ENCODE measurements around the gene CARMIL1.

CARMIL1 gene

DNA sequence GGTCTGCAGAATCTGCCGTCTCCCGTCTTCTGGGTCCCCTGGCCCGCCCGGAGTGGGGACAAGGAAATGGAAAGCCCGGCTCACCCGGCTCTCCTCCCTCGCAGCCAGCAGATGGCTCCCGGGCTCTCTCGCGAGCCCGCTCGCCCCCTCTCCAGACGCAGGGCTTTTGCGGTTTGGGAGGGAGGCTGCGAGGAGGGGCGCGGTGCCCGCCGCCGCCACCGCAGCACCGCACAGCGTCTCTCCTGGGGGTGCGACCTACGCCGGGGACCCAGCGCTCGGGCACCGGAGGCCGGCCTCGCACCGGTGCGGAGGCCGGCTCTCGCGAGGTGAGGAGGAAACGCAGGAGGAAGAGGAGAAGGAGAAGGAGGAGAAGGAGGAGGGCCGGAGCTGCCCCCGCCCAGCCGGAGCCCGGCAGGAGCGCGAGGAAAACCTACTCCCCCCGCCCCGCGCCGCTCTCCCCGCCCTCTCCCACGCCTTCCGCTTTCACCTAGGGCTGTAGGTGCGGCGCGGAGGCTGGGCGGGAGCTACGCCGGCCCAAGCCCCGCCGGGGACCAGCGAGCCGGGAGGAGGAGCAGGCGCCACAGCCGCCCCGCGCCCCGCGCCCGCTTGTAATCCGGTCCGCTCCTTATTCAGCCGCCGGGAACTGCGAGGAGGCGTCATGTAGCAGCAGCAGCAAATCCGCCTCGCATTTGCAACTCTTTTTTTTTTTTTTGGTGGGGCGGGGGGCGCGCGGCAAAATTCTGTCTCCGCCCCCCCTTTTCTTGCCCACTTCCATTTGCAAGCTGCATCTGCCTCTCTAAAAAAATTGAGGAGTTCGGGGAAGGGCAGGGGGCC, at the start of gene CARMIL1:
CARMIL1 (plus strand) TSS at position 461 of the 834 bp plus-strand sequence. CDS start 422 bp downstream, outside the sequence.
- peak; percentile 52 to 63 for DNase-seq

- no peak for DNase-seq
These were observed 49.4 kb upstream of the CARMIL1 start for GRCh38 chr6:25229671-25230321.

DNA sequence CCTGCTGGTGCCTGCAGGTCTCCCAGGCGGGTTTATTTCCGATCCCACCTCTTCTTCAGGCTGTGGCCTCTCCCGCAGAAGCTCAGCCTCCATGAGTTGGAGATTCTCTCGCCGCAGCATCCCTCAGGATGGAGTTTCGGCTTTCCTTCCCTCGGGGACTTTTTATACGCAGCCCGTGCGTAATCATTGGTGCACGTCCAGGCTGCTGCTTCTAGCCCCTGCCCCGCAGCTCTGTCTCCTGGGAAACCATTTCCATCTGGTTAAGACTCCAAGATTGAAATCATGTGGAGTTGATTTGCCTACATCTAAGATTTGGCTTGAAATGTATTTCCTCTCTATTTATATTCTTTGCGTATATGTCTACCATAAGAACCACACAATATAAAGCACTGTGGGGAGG, 46.7 kb upstream of the CARMIL1 start:
- DNase-seq, result no peak

DNA sequence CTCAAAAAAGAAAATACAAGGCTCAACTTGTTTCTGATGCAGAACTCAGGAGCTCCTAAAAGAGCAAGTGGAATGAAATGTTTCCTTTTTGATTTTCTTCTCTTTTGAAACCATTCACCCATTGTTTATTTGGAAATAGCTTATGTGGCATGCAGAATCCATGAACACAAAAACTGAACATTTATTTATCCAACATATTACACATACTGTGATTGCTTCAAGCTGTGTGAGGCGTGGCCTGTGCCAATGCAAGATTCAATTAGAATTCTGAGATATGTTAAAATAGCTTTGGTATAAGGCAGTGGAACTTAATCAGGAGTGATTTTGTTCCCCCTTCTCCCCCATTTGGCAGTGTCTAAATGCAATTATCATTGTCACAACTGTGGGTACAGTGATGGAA, 45.9 kb upstream of the CARMIL1 start:
- no peak for DNase-seq

DNA sequence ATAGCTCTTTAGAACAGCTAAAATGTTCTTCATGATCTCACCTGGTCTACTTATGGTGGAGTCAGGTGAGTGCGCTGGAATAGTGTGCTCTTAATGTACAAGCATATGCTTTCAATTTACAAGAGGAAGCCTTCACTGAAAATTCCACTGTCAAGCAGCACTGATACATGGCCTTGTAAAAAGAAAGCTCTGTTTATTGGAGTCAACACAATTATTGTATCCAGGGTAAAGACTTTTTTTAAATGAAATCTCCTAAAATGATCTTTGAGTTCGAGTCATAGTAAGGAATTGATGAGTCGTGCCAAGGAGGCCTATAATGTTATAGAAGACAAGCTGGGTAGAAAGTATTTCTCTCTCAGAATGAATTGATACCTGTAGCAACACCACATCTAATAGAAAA, 41.6 kb upstream of the CARMIL1 start:
- no peak for DNase-seq

GRCh38 chr6:25239059-25239458, 40.1 kb upstream of the CARMIL1 start:
- DNase-seq, result no peak

- DNase-seq, result no peak
These were observed 39.7 kb upstream of the CARMIL1 start for GRCh38 chr6:25239498-25239897.

DNA sequence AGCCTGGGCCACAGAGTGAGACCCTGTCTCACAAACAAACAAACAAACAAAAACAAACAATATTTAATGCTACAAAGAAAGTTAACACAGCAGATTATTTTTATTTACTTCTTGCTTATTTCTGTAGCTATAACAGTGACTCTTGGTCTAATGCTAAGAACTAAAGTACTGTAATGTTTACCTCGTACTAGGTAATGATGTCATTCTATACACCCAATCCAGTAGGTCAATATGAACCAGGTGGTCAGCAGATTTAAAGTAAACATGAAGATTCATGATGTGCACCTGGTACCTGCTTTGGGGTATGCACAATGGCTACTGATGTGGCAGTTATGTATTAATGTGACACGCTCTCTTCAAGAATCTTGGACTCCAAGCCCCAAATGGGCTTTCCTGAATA, 36.6 kb upstream of the CARMIL1 start:
- no peak for DNase-seq

GRCh38 chr6:25244865-25245264, 34.3 kb upstream of the CARMIL1 start:
- no peak for DNase-seq

DNA sequence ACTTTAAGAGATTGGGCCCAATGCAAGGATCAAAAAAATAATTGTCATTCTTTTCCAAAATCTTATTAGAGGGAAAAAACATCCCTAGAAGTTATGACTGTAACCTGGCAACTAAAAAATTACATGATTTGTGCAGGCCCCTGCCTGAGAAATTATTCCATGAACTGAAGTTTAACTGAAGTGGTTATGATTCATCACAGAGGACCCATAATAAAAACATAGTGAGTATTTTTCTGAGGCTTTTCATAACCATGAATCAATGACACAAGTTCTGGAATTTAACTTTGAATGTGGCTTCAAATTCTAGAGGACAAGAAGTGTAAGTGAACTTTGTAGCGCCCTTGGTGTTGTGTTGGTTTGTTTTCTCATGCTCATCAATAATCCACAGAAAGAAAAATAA, 31.1 kb upstream of the CARMIL1 start:
- DNase-seq, result no peak

DNA sequence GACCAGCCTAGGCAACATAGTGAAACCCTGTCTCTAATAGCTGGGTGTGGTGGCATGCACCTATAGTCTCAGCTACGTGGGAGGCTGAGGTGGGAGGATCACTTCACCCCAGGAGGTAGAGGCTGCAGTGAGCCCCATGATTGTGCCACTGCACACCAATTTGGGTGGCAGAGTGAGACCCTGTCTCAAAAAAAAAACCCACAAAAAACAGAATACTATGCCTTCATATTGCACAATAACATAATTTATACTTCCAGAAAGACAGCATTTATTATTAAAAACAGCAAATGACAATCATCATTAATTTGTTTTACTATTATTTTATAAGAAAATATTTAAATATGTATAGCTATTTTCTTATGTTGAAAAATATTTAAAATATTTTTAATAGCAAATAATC, 30.0 kb upstream of the CARMIL1 start:
- no peak for DNase-seq

DNA sequence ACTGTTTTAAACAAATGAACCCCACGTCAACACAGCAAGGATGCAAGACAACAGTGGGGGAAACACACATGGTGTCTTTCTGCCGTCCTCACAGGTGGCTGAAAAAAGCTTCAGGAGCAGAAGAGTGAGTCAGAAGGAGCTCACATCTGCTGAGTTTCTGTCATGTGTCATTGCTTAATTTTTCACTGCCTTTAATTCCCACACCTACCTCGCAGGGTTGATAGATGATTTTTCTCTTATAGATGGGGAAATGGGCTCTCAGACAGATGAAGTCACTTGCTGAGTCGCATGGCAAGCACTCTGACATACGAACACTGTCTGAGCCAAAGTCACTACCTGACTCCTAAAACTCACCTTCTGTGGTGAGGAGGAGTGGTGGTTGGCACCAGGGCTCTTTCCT, 28.3 kb upstream of the CARMIL1 start:
- no peak for DNase-seq

- no peak for DNase-seq
These were observed 27.7 kb upstream of the CARMIL1 start for GRCh38 chr6:25251426-25251825.

GRCh38 chr6:25253351-25253750, 25.8 kb upstream of the CARMIL1 start:
- DNase-seq, result no peak

- no peak for DNase-seq
These were observed 24.5 kb upstream of the CARMIL1 start for GRCh38 chr6:25254671-25255070.

GRCh38 chr6:25257686-25258348, 21.4 kb upstream of the CARMIL1 start:
- no peak for DNase-seq

DNA sequence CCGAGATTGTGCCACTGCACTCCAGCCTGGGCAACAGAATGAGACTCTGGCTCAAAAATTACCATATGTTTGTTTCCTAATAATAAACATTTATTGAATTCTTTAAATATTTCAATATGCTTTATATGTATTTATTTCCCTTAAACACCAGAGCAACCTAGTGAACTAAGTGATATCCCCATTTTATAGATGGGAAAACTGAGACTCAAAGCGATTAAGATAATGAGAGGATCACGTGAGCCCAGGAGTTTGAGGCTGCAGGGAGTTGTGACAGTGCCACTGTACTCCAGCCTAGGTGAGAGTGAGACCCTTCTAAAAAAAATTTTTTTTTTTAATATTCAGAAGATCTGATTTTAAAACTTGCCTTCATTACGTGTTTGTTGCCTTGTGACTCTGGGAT, 19.4 kb upstream of the CARMIL1 start:
- DNase-seq, result no peak

DNA sequence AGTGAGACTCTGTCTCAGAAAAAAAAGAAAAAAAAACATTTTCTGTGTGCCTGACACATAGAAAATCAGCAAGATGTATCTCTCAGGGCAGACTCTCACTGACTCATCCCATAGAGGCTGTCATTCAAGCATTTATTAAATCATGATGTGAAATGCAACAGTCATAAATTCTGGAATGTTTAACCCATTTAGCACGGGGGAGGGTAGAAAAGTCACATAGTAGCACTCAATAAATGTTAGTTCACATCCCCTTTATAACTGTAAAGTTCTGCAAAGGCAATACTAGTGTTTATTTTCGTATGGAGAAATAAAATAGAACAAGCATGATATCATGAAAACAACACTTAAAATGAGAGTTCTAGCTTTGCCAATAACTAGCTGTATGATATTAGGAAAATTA, 15.5 kb upstream of the CARMIL1 start:
- DNase-seq, result no peak

DNA sequence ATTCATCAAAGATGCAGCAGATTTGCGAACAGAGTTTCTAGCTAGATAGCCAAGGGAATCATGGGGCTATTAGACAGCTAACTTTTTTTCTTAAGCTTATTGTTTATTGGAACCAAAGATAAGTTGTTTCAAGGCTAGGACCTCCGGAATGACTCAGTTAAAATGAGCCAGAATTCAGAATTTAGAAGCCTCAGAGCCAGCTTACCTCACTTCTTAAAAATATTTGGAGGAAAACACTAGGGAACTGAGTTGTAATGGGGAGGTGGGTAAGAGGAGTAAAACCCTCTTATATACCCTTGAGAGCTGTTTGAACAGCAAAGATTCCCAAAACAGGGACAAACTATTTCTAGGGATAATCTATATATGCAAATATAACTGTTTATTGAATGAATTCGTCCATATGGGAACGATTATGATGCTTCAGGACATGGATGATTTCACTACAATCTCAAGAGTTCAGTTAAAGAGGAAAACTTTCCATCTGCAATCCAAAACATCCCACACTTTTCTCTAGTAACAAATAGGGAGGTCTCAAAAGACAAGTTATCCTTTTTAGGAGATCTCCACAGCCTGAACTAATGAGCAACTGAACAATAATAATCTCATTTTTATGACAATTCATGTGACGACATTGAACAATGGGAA, 12.6 kb upstream of the CARMIL1 start:
- DNase-seq, result no peak

DNA sequence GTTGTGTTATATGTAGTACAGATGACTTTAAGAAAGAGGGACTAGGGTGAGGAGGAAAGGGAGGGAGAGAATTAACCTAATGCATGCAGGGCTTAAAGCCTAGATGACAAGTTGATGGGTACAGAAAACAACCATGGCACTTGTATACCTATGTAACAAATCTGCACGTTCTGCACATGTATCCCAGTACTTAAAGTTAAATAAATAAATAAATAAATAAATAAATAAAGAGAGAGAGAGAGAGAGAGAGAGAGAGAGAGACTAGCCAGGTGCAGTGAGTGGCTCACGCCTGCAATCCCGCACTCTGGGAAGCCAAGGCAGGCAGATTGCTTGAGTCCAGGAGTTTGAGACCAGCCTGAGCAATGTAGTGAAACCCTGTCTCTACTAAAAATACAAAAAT, 11.5 kb upstream of the CARMIL1 start:
- no peak for DNase-seq

DNA sequence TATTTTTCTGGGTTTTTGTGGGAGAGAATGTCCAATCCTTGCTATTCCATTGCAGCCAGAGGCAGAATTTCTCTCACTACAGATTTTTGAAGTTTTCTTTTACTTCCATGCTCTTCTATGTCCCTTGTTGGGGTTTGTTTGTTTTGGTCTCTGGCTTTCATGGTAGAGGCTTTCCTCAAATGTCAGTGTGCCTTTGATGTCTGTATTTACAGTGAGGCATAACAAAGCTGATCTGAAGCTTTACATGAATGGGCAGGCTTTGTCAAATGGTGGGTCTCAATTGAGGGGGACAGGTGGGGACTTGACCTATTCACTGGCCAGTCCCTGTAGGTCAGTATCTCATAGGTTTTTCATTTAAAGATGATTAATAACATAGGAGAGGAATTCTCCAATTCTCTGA, 8.6 kb upstream of the CARMIL1 start:
- DNase-seq, result no peak

DNA sequence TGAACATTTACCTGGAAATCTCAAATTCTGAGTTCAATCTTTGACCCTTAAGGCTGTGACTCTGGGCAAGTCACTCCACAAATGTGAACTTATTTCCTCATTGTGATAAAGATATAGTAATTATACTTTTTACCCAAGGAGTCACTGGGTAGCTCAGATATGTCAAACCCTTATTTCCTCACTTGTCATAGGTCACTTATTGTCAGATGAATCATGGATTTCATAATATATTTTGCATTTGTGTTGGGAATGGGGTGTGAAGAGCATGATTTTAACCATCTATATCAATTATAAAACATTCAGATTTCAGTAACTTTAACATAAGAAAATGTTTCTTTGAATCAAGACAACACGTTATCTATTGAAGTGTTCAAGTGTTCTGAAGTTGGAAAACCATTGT, 3.7 kb upstream of the CARMIL1 start:
- DNase-seq, result no peak

DNA sequence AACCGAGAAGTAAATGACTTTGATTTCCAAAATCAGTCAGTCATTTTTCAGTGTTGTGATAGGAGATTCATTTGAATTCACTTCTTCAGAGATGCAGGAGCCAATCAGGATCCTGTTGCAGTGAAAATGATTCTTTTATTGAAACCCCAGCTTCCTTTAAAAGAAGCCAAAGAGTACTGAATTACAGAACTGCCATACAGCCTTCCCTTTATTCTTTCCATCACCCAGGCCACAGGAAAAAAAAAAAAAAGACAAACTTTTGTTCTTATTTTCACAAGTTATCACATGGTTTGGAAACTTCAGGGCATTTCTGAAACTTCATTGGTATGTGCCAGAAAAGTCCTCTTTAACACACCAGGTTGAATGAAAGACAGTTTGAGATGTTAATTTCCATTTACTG, 1.8 kb upstream of the CARMIL1 start:
- no peak for DNase-seq

DNA sequence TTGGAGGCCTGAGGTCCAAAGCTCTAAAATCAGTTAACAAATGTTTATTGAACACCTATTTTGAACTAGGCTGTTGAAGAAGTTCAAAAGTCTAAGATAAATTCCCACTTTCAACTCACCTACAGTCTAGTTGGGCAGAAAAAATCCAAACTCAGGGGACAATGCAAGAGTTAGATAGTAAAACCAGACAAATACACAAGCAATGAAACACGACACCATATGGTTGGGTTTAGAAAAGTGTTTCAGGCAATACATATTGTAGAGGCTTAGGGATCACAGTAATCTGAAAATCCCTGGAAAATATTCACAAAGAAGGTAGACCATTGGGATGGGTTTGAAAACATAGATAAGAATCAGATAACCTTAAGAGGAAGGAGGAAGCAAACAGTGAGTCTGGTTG, 1.3 kb upstream of the CARMIL1 start:
- no peak for DNase-seq

Data from activated CD4-positive, alpha-beta T cell treated with anti-CD3 and anti-CD28 coated beads, Interleukin-2, amount 50 U/mL, for 4 hours (primary cell).